ENCODE results near the gene CPT1A. TPM values are rescaled to one million over a fixed set of nuclear protein-coding genes. Genes with fewer than 3 reads are reported as not detected.

Gene CPT1A
- total and polyA plus RNA-seq, 8 donors = 7.0 to 103 (median 30.1) TPM

- Histone ChIP-seq H3K36me3 (peaks cover 0 to 8% (median 0%) of the 10 kb centered on the region in 4 donors), H3K4me3 (peak overlapping the region in 2 of 4 donors; percentile 91 to 98), H3K9me3 (no peaks in the 10 kb centered on the region), H3K27ac (peak overlapping the region; percentile 62 to 98 (median 97)), H3K27me3 (no peaks in the 10 kb centered on the region), H3K4me1 (peaks cover 55 to 88% (median 84%) of the 10 kb centered on the region in 4 donors)
- intact Hi-C loops (cut with DNase I; ENCODE audit: low total_unique reads) = no loop called here
- peak in 1 of 2 donors; percentile 63 for DNase-seq
- WGBS, 5 donors = 55 to 73% (median 60%) methylated on average over 17 of the region's 17 CpGs
- TF ChIP-seq POLR2AphosphoS5 (IDR thresholded peaks at IDR 0.05) (no peak), POLR2A (IDR thresholded peaks at IDR 0.05) (no peak), EP300 (IDR thresholded peaks at IDR 0.05) (no peak)
- TF ChIP-seq, protein P1, sequence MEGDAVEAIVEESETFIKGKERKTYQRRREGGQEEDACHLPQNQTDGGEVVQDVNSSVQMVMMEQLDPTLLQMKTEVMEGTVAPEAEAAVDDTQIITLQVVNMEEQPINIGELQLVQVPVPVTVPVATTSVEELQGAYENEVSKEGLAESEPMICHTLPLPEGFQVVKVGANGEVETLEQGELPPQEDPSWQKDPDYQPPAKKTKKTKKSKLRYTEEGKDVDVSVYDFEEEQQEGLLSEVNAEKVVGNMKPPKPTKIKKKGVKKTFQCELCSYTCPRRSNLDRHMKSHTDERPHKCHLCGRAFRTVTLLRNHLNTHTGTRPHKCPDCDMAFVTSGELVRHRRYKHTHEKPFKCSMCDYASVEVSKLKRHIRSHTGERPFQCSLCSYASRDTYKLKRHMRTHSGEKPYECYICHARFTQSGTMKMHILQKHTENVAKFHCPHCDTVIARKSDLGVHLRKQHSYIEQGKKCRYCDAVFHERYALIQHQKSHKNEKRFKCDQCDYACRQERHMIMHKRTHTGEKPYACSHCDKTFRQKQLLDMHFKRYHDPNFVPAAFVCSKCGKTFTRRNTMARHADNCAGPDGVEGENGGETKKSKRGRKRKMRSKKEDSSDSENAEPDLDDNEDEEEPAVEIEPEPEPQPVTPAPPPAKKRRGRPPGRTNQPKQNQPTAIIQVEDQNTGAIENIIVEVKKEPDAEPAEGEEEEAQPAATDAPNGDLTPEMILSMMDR (IDR thresholded peaks at IDR 0.05) = no peak
These were observed 3.8 kb downstream of the CPT1A start for GRCh38 chr11:68837583-68838571.

DNA sequence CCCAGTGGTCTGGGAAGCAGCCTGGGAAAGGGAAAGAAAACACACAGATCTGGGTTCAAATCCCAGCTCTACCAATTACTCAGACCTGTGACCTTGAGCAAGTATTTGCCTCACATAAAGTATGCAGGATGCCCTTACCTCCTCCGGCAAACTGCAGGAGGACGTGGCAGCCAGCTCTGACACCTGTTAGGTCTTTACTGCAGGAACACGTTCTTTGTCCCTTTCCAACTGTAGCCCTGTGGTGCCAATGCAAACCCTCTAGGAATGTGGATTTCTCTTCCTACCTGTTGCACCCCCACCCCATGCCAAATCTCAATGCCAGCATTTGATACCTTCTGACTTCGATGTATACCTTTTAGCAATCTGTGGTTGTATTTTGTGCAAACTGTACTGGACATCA, 6.0 kb downstream of the CPT1A start:
- intact Hi-C loops (cut with DNase I; ENCODE audit: low total_unique reads) = no loop called here
- Histone ChIP-seq H3K4me3 (no peak overlapping the region), H3K27ac (peak overlapping the region; percentile 28 to 98 (median 62)), H3K9me3 (no peaks in the 10 kb centered on the region), H3K36me3 (peaks cover 0 to 8% (median 0%) of the 10 kb centered on the region in 4 donors), H3K4me1 (peaks cover 61 to 95% (median 91%) of the 10 kb centered on the region in 4 donors), H3K27me3 (no peaks in the 10 kb centered on the region)
- peak in 1 of 2 donors; percentile 48 for DNase-seq
- no peak for TF ChIP-seq POLR2A (IDR thresholded peaks at IDR 0.05)
- TF ChIP-seq POLR2AphosphoS5 (IDR thresholded peaks at IDR 0.05) = no peak
- TF ChIP-seq EP300 (IDR thresholded peaks at IDR 0.05) = no peak
- TF ChIP-seq, protein P1 (IDR thresholded peaks at IDR 0.05) = no peak
- 31 to 62% (median 40%) methylated on average over 4 of the region's 4 CpGs for WGBS, 5 donors

GRCh38 chr11:68835328-68835727, 6.4 kb downstream of the CPT1A start:
- Histone ChIP-seq H3K27me3 (no peaks in the 10 kb centered on the region), H3K4me1 (peaks cover 58 to 96% (median 92%) of the 10 kb centered on the region in 4 donors), H3K4me3 (no peak overlapping the region), H3K27ac (peak overlapping the region; percentile 28 to 98 (median 62)), H3K9me3 (no peaks in the 10 kb centered on the region), H3K36me3 (peaks cover 3 to 10% (median 3%) of the 10 kb centered on the region in 4 donors)
- intact Hi-C loops (cut with DNase I; ENCODE audit: low total_unique reads) = no loop called here
- no peak for TF ChIP-seq POLR2AphosphoS5 (IDR thresholded peaks at IDR 0.05)
- TF ChIP-seq, protein P1 (IDR thresholded peaks at IDR 0.05) = no peak
- no peak for TF ChIP-seq POLR2A (IDR thresholded peaks at IDR 0.05)
- no peak for TF ChIP-seq EP300 (IDR thresholded peaks at IDR 0.05)
- no peak for DNase-seq
- WGBS, 5 donors = 63 to 81% (median 70%) methylated on average over 5 of the region's 5 CpGs

DNA sequence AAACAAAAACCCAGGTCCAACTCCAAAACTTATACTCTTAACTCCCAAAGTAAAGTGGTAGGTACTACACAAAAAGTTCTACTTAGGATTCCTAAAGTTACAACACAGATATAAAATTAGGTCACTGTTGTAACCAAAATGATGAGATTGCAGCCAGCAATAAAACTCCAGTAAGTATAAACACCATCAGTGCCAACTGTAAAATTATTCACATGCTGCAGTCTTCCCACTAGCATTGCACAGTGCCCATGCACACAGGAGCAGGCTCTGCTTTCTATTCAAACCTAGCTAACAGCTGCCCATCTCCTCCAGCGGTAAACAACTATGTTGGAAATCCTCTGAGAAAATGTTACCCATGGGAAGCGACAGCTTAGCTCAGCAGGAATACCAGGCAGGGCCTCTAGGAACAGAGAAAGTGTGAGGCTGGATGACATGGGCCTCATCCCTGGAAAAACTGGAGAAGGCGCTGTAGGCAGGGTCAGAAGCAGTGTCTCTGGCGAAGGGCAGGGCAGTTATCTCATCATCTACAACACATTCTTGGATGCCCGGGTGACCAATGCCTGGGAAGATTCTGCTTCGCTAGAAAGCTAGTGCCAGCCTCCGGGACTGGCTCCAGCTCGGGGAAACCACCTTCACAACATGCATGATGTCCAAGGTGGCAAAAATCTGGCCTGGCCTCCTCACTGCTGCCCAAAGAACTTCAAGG, 9.1 kb downstream of the CPT1A start:
- DNase-seq = peak in 1 of 2 donors; percentile 56
- Histone ChIP-seq H3K4me3 (no peak overlapping the region), H3K27me3 (no peaks in the 10 kb centered on the region), H3K9me3 (no peaks in the 10 kb centered on the region), H3K4me1 (peaks cover 55 to 99% (median 92%) of the 10 kb centered on the region in 4 donors), H3K36me3 (peaks cover 3 to 24% (median 14%) of the 10 kb centered on the region in 4 donors), H3K27ac (peak overlapping the region; percentile 15 to 98 (median 50))
- WGBS, 5 donors = 42 to 76% (median 58%) methylated on average over 8 of the region's 8 CpGs
- TF ChIP-seq POLR2AphosphoS5 (IDR thresholded peaks at IDR 0.05) (peak in 1 of 3 donors; percentile 9), EP300 (IDR thresholded peaks at IDR 0.05) (no peak), POLR2A (IDR thresholded peaks at IDR 0.05) (no peak)
- TF ChIP-seq, protein P1 (IDR thresholded peaks at IDR 0.05) = no peak
- intact Hi-C loops (cut with DNase I; ENCODE audit: low total_unique reads) = no loop called here
